Nephron progenitor cell (in vitro differentiated cells): Measurements from ENCODE around the gene MTF1.
"Not testable (repeated sequence)": the region's sequence is repeated elsewhere in the genome, so short reads cannot be mapped to it uniquely, and the experiment has no call there.

Experiments
- DNase-seq: peaks from one replicate; pipeline ENCODE4 v3.0.0; 2021
- H3K27ac Mint-ChIP-seq: 2 replicates; pipeline ENCODE4 v1.8.0; 2021; ENCODE audit warnings: mild to moderate bottlenecking, moderate library complexity, mixed read lengths
- H3K27me3 Mint-ChIP-seq: 2 replicates; pipeline ENCODE4 v1.8.0; 2021; ENCODE audit warnings: mild to moderate bottlenecking, low read depth, mixed read lengths; ENCODE audit not compliant: poor library complexity
- H3K36me3 Mint-ChIP-seq: 2 replicates; pipeline ENCODE4 v1.8.0; 2021; ENCODE audit warnings: low read depth, mixed read lengths
- H3K4me1 Mint-ChIP-seq: 2 replicates; pipeline ENCODE4 v1.8.0; 2021; ENCODE audit warnings: mixed read lengths
- H3K4me3 Mint-ChIP-seq: 2 replicates; pipeline ENCODE4 v1.8.0; 2021; ENCODE audit warnings: mild to moderate bottlenecking, moderate library complexity, mixed read lengths
- H3K9me3 Mint-ChIP-seq: 2 replicates; pipeline ENCODE4 v1.8.0; 2021; ENCODE audit warnings: mild to moderate bottlenecking, moderate library complexity, mixed read lengths
- CTCF ChIP-seq: fragments of 200-600 bp; sonication (generic); IDR thresholded peaks from 2 replicates; pipeline ENCODE4 v1.5.0; 2021; ENCODE audit warnings: antibody characterized with exemption

The MTF1 gene

GRCh38 chr1:37859507-37860345 is at the start of gene MTF1:
Gene MTF1 (minus strand): TSS chr1:37859592. CDS start chr1:37857658, 1,934 bp downstream.
- Mint-ChIP-seq H3K4me1 (peaks cover 30% of the 10 kb centered on the region), H3K9me3 (no peaks in the 10 kb centered on the region), H3K27me3 (no peaks in the 10 kb centered on the region), H3K36me3 (peaks cover 34% of the 10 kb centered on the region), H3K4me3 (peak within 1 kb of the TSS; percentile 98), H3K27ac (peak within 1 kb of the TSS; percentile 98)
- peak; percentile 95 for DNase-seq
- TF ChIP-seq CTCF, result peak; percentile 94

GRCh38 chr1:37908531-37908930 is 49.1 kb upstream of the MTF1 start:
- not testable (repeated sequence) for H3K27ac Mint-ChIP-seq, H3K4me1 Mint-ChIP-seq, DNase-seq, H3K27me3 Mint-ChIP-seq, H3K4me3 Mint-ChIP-seq
- Mint-ChIP-seq H3K36me3 (peaks cover 23% of the 10 kb centered on the region), H3K9me3 (peaks cover 32% of the 10 kb centered on the region)

GRCh38 chr1:37907416-37908125 is 48.2 kb upstream of the MTF1 start:
- peaks cover 39% of the 10 kb centered on the region for H3K9me3 Mint-ChIP-seq
- H3K4me3 Mint-ChIP-seq, H3K4me1 Mint-ChIP-seq, H3K27ac Mint-ChIP-seq, H3K27me3 Mint-ChIP-seq, DNase-seq: not testable (repeated sequence)
- H3K36me3 Mint-ChIP-seq, result peaks cover 30% of the 10 kb centered on the region

- not testable (repeated sequence) for H3K4me3 Mint-ChIP-seq, H3K27me3 Mint-ChIP-seq, H3K27ac Mint-ChIP-seq, H3K4me1 Mint-ChIP-seq, DNase-seq
- H3K36me3 Mint-ChIP-seq, result peaks cover 34% of the 10 kb centered on the region
- H3K9me3 Mint-ChIP-seq, result peaks cover 39% of the 10 kb centered on the region
Observed at GRCh38 chr1:37906591-37906990, 47.2 kb upstream of the MTF1 start.

- Mint-ChIP-seq H3K27me3 (no peaks in the 10 kb centered on the region), H3K4me1 (no peaks in the 10 kb centered on the region)
Observed at GRCh38 chr1:37905727-37906126, 46.3 kb upstream of the MTF1 start.

GRCh38 chr1:37903921-37904320 is 44.5 kb upstream of the MTF1 start:
- not testable (repeated sequence) for H3K4me3 Mint-ChIP-seq, DNase-seq, H3K27me3 Mint-ChIP-seq, H3K4me1 Mint-ChIP-seq, H3K27ac Mint-ChIP-seq
- peaks cover 40% of the 10 kb centered on the region for H3K36me3 Mint-ChIP-seq
- H3K9me3 Mint-ChIP-seq, result peaks cover 39% of the 10 kb centered on the region

More at GRCh38 chr1:37905727-37906126, 46.3 kb upstream of the MTF1 start:
- Mint-ChIP-seq H3K9me3 (peaks cover 39% of the 10 kb centered on the region), H3K36me3 (peaks cover 40% of the 10 kb centered on the region), H3K4me3 (no peak overlapping the region), H3K27ac (no peak overlapping the region)
- DNase-seq, result no peak
- TF ChIP-seq CTCF, result no peak

GRCh38 chr1:37902983-37903382 is 43.6 kb upstream of the MTF1 start:
- peaks cover 3% of the 10 kb centered on the region for H3K27me3 Mint-ChIP-seq
- H3K27ac Mint-ChIP-seq, result no peak overlapping the region
- no peak for DNase-seq
- no peak for TF ChIP-seq CTCF
- H3K4me3 Mint-ChIP-seq, result no peak overlapping the region
- H3K36me3 Mint-ChIP-seq, result peaks cover 49% of the 10 kb centered on the region
- peaks cover 42% of the 10 kb centered on the region for H3K9me3 Mint-ChIP-seq
- no peaks in the 10 kb centered on the region for H3K4me1 Mint-ChIP-seq
